OCI-LY7 (cell line): ENCODE data around the gene LTB. TPM values are rescaled to one million over a fixed set of nuclear protein-coding genes. Genes with fewer than 3 reads are reported as not detected.
A peak's percentile ranks its signal among the peaks of the same experiment; 100 is the strongest.

Experiments used
- BruUV-seq: library from RNA; stranded (reverse); fragments of 400-500 nt; replicated peaks from 2 replicates; lab custom pipeline; 2021; lab: Mats Ljungman, UMichigan
- CTCF ChIA-PET: fragments of 300-600 bp; sonication (Branson Sonifier 250); formaldehyde crosslinking; loops from one replicate; lab custom pipeline; 2022; ENCODE audit warnings: antibody characterized with exemption; ENCODE audit not compliant: unreplicated experiment; lab: Charles Lee
- POLR2A ChIA-PET: fragments of 300-600 bp; sonication (Branson Sonifier 250); formaldehyde crosslinking; loops from one replicate; lab custom pipeline; 2022; ENCODE audit warnings: antibody characterized with exemption; lab: Charles Lee
- DNase-seq: peaks from one replicate; pipeline ENCODE4 v3.0.0-alpha.2; 2015; ENCODE audit warnings: low spot score
- H2AFZ ChIP-seq: fragments of 200-600 bp; sonication (generic), shearing (Covaris generic); 2 replicates; pipeline ENCODE4 v1.6.1; 2014; ENCODE audit warnings: mild to moderate bottlenecking, antibody characterized with exemption, low read length, moderate library complexity
- H3K27ac ChIP-seq: fragments of 200-600 bp; sonication (generic); 2 replicates; pipeline ENCODE4 v1.5.1; 2014; ENCODE audit warnings: mixed run types, low read depth, mild to moderate bottlenecking, moderate library complexity, low read length, inconsistent platforms; ENCODE audit not compliant: poor library complexity, severe bottlenecking
- H3K36me3 ChIP-seq: fragments of 200-600 bp; sonication (generic); 2 replicates; pipeline ENCODE4 v1.6.1; 2014; ENCODE audit warnings: mild to moderate bottlenecking, antibody characterized with exemption, low read length, moderate library complexity, mixed read lengths; ENCODE audit not compliant: insufficient read depth
- H3K4me1 ChIP-seq: fragments of 200-600 bp; sonication (generic); 2 replicates; pipeline ENCODE4 v1.5.1; 2014; ENCODE audit warnings: mild to moderate bottlenecking, low read length; ENCODE audit not compliant: insufficient read depth, poor library complexity, severe bottlenecking
- H3K4me2 ChIP-seq: fragments of 200-600 bp; sonication (generic); 2 replicates; pipeline ENCODE4 v1.6.1; 2014; ENCODE audit warnings: mild to moderate bottlenecking, low read length
- H3K4me3 ChIP-seq: fragments of 200-600 bp; sonication (generic); 2 replicates; pipeline ENCODE4 v1.5.1; 2014; ENCODE audit warnings: mild to moderate bottlenecking, low read depth, low read length; ENCODE audit not compliant: poor library complexity, severe bottlenecking
- H3K79me2 ChIP-seq: fragments of 200-600 bp; sonication (generic); 2 replicates; pipeline ENCODE4 v1.6.1; 2016; ENCODE audit warnings: low read depth, mild to moderate bottlenecking, low read length, moderate library complexity, mixed read lengths; ENCODE audit not compliant: insufficient read depth
- H3K9me2 ChIP-seq: fragments of 200-600 bp; sonication (generic); 2 replicates; pipeline ENCODE4 v1.6.1; 2016; ENCODE audit warnings: mild to moderate bottlenecking, low read length, mixed read lengths; ENCODE audit not compliant: insufficient read depth
- H3K9me3 ChIP-seq: fragments of 200-600 bp; sonication (generic); 2 replicates; pipeline ENCODE4 v1.6.1; 2014; ENCODE audit warnings: mild to moderate bottlenecking, mixed run types, low read length, mixed read lengths
- H4K20me1 ChIP-seq: fragments of 200-600 bp; sonication (generic); 2 replicates; pipeline ENCODE4 v1.6.1; 2014; ENCODE audit warnings: mild to moderate bottlenecking, antibody characterized with exemption, low read length, moderate library complexity, mixed read lengths; ENCODE audit not compliant: insufficient read depth
- EZH2phosphoT487 ChIP-seq: fragments of 200-600 bp; sonication (generic); IDR thresholded peaks from 2 replicates; pipeline ENCODE4 v1.6.1; 2018; ENCODE audit warnings: low read depth, borderline replicate concordance, mild to moderate bottlenecking, mixed run types, antibody characterized with exemption, low read length, moderate library complexity, mixed read lengths
- intact Hi-C: fragments of 100-400 bp; cut with micrococcal nuclease; formaldehyde crosslinking; loops from one replicate; pipeline ENCODE4 v1.10.0; 2022; ENCODE audit not compliant: unreplicated experiment
- total RNA-seq, 2 experiments: library from RNA; depleted of rRNA in 1 of 2; stranded (reverse); fragments of >200 nt in 1 of 2; shearing (Covaris generic) in 1 of 2; gene quantifications; 2 replicates each; pipeline ENCODE4 v1.2.3, GENCODE V29; 2014 to 2022
- TF ChIP-seq, protein P1 (sequence below): fragments of 200-600 bp; sonication (generic); conservative IDR thresholded peaks from 2 replicates; pipeline ENCODE4 v1.5.1; 2014; ENCODE audit warnings: mild to moderate bottlenecking, antibody characterized with exemption, low read length, moderate library complexity, mixed read lengths

LTB gene
- total RNA-seq, 2 experiments from 2014 or later: 36.5 to 36.9 TPM

DNA sequence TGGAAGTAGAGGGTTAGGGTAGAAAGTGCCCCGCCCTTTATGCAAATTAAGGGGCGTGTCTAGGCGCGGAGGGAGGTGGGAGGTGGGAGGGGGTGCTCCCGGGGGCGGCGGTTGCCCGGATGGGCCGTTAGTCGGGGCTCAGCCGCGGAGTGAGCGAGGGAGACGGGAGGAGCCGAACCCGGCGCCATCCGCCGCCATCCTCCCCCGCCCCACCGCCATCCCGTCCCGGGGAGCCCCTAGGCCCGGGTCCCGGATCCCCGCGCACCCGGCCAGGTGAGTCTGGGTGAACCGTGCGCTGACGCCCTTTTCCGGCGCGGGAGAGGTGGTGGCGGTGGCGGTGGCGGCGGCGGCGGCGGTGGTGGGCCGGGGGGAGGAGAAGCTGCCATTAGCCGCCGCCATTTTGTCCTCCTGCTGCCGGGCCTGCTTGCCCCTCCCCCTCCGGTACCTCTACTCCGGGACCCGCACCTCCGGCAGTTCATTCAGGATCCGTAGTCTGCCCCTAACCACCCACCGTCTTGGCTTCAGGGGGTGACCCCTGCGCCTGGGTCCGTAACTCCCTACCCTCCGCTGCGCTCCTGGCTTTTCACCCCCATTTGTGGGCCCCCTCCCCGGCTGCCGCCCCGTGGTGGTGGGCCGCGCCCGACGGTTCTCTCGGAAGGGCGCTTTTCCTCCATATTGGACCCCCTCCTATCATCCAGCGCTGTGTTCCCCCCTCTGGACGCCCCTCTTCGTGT lies 38.5 kb upstream of the LTB start, which contains the start of gene PRRC2A:
Gene PRRC2A (plus strand): TSS at position 130 of the 734 bp plus-strand sequence. CDS start 2,075 bp downstream, outside the sequence.
- H3K9me3 ChIP-seq: no peaks in the 10 kb centered on the region
- ChIA-PET POLR2A (interaction anchor here (0.6 to 1.0 kb wide), 2 partner anchors 31 to 61 kb away, joined by 3 read pairs; partner anchors contain the start of gene BAG6), CTCF (no interaction called here)
- peaks cover 49% of the 10 kb centered on the region for H3K36me3 ChIP-seq
- peak within 1 kb of the TSS; percentile 83 for H3K4me3 ChIP-seq
- H2AFZ ChIP-seq: peak within 1 kb of the TSS; percentile 23; the same call in 1 of the 2 replicates
- H3K79me2 ChIP-seq: peaks cover 45% of the 10 kb centered on the region
- no peaks in the 10 kb centered on the region for H3K9me2 ChIP-seq
- peak within 1 kb of the TSS; percentile 99 for H3K4me2 ChIP-seq
- intact Hi-C loops: loop anchor here (1.0 to 5.0 kb wide), 5 partner anchors 32 to 210 kb away; partner anchors contain the start of gene BAG6
- H4K20me1 ChIP-seq: peaks cover 18% of the 10 kb centered on the region
- H3K27ac ChIP-seq: peak within 1 kb of the TSS; percentile 94
- no peak for TF ChIP-seq EZH2phosphoT487
- TF ChIP-seq, protein P1, sequence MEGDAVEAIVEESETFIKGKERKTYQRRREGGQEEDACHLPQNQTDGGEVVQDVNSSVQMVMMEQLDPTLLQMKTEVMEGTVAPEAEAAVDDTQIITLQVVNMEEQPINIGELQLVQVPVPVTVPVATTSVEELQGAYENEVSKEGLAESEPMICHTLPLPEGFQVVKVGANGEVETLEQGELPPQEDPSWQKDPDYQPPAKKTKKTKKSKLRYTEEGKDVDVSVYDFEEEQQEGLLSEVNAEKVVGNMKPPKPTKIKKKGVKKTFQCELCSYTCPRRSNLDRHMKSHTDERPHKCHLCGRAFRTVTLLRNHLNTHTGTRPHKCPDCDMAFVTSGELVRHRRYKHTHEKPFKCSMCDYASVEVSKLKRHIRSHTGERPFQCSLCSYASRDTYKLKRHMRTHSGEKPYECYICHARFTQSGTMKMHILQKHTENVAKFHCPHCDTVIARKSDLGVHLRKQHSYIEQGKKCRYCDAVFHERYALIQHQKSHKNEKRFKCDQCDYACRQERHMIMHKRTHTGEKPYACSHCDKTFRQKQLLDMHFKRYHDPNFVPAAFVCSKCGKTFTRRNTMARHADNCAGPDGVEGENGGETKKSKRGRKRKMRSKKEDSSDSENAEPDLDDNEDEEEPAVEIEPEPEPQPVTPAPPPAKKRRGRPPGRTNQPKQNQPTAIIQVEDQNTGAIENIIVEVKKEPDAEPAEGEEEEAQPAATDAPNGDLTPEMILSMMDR: no peak
- H3K4me1 ChIP-seq: peaks cover 34% of the 10 kb centered on the region
- peak; percentile 79 for DNase-seq
- BruUV-seq: no TSS peak

DNA sequence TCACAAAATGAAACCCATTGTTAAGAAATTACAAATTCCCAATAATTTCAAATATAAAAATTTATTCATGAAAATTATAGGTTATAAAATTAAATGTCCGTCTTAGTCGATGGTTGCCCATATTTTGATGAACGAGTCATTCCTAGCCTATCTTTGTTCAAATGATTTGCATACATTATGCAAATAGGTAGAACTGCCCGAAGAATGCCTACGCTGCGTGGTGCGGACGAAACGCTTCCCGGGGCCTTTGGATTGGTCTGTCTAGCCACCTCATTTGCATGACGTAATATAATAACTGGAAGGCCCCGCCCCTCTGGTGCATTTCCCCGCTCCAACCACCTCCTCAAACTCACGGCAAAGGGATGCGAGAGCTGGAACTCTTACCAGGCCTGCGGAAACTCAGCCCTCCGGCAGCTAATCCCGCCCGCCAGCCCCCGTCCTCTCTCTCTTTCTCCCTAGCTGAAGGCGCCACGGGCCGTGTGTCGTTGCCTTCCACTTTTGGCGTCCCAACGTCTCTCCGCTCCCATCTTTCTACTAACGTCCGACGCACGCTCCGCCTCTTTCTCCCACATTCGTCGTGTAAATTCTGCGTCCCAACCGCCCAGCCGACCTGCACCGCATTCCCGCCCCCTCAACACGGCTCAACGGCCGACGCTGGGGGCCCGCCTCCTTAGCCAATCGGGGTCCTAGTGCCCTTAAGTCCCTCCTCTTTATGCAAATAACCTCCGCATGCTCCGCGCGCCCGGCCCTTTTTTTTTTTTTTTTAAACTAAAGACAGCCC lies 37.8 kb upstream of the LTB start:
- ChIA-PET CTCF (no interaction called here), POLR2A (interaction anchor here (1.0 kb wide), 1 partner anchor 32 kb away, joined by 3 read pairs; the partner anchor contains the start of gene BAG6)
- Histone ChIP-seq H2AFZ (peak overlapping the region; percentile 23; the same call in 1 of the 2 replicates), H3K4me2 (peak overlapping the region; percentile 66), H3K4me1 (peaks cover 42% of the 10 kb centered on the region), H3K27ac (peak overlapping the region; percentile 94), H3K4me3 (peak overlapping the region; percentile 83), H3K36me3 (peaks cover 42% of the 10 kb centered on the region), H3K9me3 (no peaks in the 10 kb centered on the region), H3K79me2 (peaks cover 40% of the 10 kb centered on the region), H4K20me1 (peaks cover 18% of the 10 kb centered on the region), H3K9me2 (no peaks in the 10 kb centered on the region)
- TF ChIP-seq, protein P1: no peak
- peak; percentile 99 for DNase-seq
- TSS peak; percentile 98 for BruUV-seq
- intact Hi-C loops: loop anchor here (1.0 to 5.0 kb wide), 5 partner anchors 32 to 211 kb away; partner anchors contain the start of gene BAG6
